ENCODE data around the gene ITGAX. TPM values are rescaled to one million over a fixed set of nuclear protein-coding genes. Genes with fewer than 3 reads are reported as not detected.

The ITGAX gene
- total and polyA plus RNA-seq, 10 of the 15 experiments (the other 5 are each of a cell fraction or from before 2014, with no cell fraction given), result 1.6 to 37.9 (median 17.9) TPM

- TF ChIP-seq NR2F1 (conservative IDR thresholded peaks at IDR 0.05) (no peak), KLF5 (IDR thresholded peaks at IDR 0.05; ENCODE audit: partially characterized antibody) (no peak), TCF12 (IDR thresholded peaks at IDR 0.05; ENCODE audit: low read depth, low read length) (no peak)
Observed at GRCh38 chr16:31329671-31330552, 25.1 kb upstream of the ITGAX start (continued).

GRCh38 chr16:31330553-31330890, 24.5 kb upstream of the ITGAX start:
- Histone ChIP-seq H3K4me2 (ENCODE audit: control insufficient read depth, insufficient read depth) (no peak overlapping the region), H3K4me1 (ENCODE audit: control insufficient read depth, insufficient read depth, low read length) (peaks cover 3% of the 10 kb centered on the region; the same call in 1 of the 2 replicates), H3K27ac (ENCODE audit: control insufficient read depth, insufficient read depth) (no peak overlapping the region), H3K79me2 (ENCODE audit: control insufficient read depth, insufficient read depth, low read length) (no peaks in the 10 kb centered on the region), H4K20me1 (ENCODE audit: control insufficient read depth, insufficient read depth) (no peaks in the 10 kb centered on the region), H2AFZ (ENCODE audit: control insufficient read depth, low read depth, low read length) (no peak overlapping the region), H3K27me3 (replicated peaks in 1 of 2; ENCODE audit: control insufficient read depth in 2 of 2, insufficient read depth in 2 of 2, low read length in 1 of 2) (no peaks in the 10 kb centered on the region), H3K9ac (ENCODE audit: control insufficient read depth, insufficient read depth, low read length) (no peak overlapping the region), H3K4me3 (no peak overlapping the region), H3K36me3 (ENCODE audit: control insufficient read depth in 2 of 2, insufficient read depth in 2 of 2, low read length in 1 of 2) (no peaks in the 10 kb centered on the region), H3K9me3 (replicated peaks; ENCODE audit: control insufficient read depth, insufficient read depth, low read length) (no peaks in the 10 kb centered on the region)
- ChIA-PET SMC1A (ENCODE audit: uncharacterized antibody, unreplicated experiment) (no interaction called here), POLR2A (no interaction called here), CTCF (no interaction called here), RAD21 (ENCODE audit: unreplicated experiment) (no interaction called here)
- no TSS peak for BruUV-seq (replicated peaks)
- TF ChIP-seq STAT3 (IDR thresholded peaks at IDR 0.05; ENCODE audit: low read depth, low read length), result no peak
- TF ChIP-seq HDGF (IDR thresholded peaks at IDR 0.05), result no peak
- no peak for TF ChIP-seq HDAC2 (IDR thresholded peaks at IDR 0.05)
- TF ChIP-seq RUNX3 (IDR thresholded peaks at IDR 0.05; ENCODE audit: low read length), result no peak
- no peak for TF ChIP-seq RELA (IDR thresholded peaks at IDR 0.05; ENCODE audit: borderline replicate concordance, partially characterized antibody)
- TF ChIP-seq SREBF2 (IDR thresholded peaks at IDR 0.05; ENCODE audit: low read length), result no peak
- no peak for TF ChIP-seq ASH2L (IDR thresholded peaks at IDR 0.05; ENCODE audit: borderline replicate concordance, low read depth)
- TF ChIP-seq, protein P1, sequence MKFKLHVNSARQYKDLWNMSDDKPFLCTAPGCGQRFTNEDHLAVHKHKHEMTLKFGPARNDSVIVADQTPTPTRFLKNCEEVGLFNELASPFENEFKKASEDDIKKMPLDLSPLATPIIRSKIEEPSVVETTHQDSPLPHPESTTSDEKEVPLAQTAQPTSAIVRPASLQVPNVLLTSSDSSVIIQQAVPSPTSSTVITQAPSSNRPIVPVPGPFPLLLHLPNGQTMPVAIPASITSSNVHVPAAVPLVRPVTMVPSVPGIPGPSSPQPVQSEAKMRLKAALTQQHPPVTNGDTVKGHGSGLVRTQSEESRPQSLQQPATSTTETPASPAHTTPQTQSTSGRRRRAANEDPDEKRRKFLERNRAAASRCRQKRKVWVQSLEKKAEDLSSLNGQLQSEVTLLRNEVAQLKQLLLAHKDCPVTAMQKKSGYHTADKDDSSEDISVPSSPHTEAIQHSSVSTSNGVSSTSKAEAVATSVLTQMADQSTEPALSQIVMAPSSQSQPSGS (IDR thresholded peaks at IDR 0.05; ENCODE audit: low read length), result no peak
- TF ChIP-seq, protein P2, sequence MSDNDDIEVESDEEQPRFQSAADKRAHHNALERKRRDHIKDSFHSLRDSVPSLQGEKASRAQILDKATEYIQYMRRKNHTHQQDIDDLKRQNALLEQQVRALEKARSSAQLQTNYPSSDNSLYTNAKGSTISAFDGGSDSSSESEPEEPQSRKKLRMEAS (IDR thresholded peaks at IDR 0.05; ENCODE audit: low read depth, low read length), result no peak
- DNase-seq (ENCODE audit: low read depth, low spot score) (no peak), FAIRE-seq (no peak), ATAC-seq (no peak)
- in situ Hi-C loops (cut with MboI) (no loop called here), intact Hi-C loops (cut with micrococcal nuclease; ENCODE audit: unreplicated experiment) (loop anchor here (5.0 kb wide), 1 partner anchor 128 kb away; the partner anchor contains the start of gene PYCARD)
- 78% methylated on average over 7 of the region's 8 CpGs for WGBS (ENCODE audit: insufficient coverage, insufficient replicate concordance, low lambda C conversion rate, missing lambda C conversion rate)

Data from GM12878 (cell line).